ENCODE measurements around the gene MYH10.
"Not testable (repeated sequence)": the region's sequence is repeated elsewhere in the genome, so short reads cannot be mapped to it uniquely, and the experiment has no call there.

The MYH10 gene

DNA sequence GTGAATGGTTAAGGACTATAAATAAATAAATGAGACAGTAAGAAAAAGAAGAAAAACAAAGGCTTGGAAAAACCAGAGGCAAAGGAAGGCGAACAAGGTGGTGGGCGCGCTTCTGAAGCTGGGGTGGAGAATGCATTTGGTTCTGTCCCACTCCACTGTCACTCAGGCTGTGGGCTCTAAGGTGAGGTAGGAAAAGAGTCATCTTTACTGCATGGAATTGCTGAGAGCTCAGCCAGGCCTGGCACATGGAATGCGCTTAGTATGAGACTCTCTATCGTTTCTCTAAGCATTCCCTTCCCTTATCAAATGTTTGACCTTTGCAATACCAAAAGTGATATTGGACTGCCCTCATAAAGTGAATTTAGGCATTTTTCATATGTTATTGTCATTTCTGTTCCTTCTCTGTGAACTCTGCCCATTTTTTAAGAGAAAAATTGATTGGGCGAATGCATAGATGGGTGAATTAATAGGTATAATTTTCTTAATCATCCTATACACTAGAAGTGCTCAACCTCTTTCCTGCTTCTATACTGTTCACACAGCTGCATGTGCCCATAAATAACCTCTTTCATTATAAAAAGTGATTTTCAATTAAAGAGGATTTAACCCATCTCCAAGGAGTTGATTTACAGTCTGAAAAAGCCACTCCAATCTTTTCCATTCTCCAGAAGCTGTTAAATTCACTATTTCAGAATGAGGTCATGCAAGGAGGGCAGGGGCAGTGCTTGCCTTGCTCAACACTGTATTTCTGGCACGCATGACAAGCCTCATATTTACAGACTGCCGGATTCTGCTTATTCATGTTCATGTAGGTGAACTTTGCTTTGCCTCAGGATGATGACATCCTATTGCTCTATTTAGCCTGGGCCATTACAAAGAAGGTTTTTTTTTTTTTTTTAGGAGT lies 87.7 kb downstream of the MYH10 start:
- Histone ChIP-seq H3K36me3 (ENCODE audit: low read length) (no peaks in the 10 kb centered on the region), H3K9me2 (replicated peaks; ENCODE audit: insufficient read depth, low read length) (no peaks in the 10 kb centered on the region), H3K4me2 (ENCODE audit: low read depth, low read length, poor library complexity, severe bottlenecking) (no peak overlapping the region), H3K4me3 (ENCODE audit: insufficient read depth, low read length, poor library complexity, severe bottlenecking) (no peak overlapping the region), H3K9me3 (ENCODE audit: insufficient read depth, low read length) (no peaks in the 10 kb centered on the region), H3K79me2 (ENCODE audit: insufficient read depth, low read length) (no peaks in the 10 kb centered on the region), H3K9ac (ENCODE audit: low read length) (no peak overlapping the region), H4K20me1 (ENCODE audit: low read depth, low read length) (no peaks in the 10 kb centered on the region), H3K27ac (ENCODE audit: low read depth, low read length) (no peak overlapping the region), H2AFZ (ENCODE audit: low read depth, low read length, severe bottlenecking) (no peak overlapping the region), H3F3A (ENCODE audit: insufficient read depth) (no peaks in the 10 kb centered on the region), H3K27me3 (ENCODE audit: low read length) (no peaks in the 10 kb centered on the region)
- TF ChIP-seq, protein P1, sequence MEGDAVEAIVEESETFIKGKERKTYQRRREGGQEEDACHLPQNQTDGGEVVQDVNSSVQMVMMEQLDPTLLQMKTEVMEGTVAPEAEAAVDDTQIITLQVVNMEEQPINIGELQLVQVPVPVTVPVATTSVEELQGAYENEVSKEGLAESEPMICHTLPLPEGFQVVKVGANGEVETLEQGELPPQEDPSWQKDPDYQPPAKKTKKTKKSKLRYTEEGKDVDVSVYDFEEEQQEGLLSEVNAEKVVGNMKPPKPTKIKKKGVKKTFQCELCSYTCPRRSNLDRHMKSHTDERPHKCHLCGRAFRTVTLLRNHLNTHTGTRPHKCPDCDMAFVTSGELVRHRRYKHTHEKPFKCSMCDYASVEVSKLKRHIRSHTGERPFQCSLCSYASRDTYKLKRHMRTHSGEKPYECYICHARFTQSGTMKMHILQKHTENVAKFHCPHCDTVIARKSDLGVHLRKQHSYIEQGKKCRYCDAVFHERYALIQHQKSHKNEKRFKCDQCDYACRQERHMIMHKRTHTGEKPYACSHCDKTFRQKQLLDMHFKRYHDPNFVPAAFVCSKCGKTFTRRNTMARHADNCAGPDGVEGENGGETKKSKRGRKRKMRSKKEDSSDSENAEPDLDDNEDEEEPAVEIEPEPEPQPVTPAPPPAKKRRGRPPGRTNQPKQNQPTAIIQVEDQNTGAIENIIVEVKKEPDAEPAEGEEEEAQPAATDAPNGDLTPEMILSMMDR (IDR thresholded peaks at IDR 0.05; ENCODE audit: insufficient read depth, low read length, poor library complexity, severe bottlenecking) = no peak
- TF ChIP-seq EZH2phosphoT487 (conservative IDR thresholded peaks at IDR 0.05; ENCODE audit: low read length) = no peak

DNA sequence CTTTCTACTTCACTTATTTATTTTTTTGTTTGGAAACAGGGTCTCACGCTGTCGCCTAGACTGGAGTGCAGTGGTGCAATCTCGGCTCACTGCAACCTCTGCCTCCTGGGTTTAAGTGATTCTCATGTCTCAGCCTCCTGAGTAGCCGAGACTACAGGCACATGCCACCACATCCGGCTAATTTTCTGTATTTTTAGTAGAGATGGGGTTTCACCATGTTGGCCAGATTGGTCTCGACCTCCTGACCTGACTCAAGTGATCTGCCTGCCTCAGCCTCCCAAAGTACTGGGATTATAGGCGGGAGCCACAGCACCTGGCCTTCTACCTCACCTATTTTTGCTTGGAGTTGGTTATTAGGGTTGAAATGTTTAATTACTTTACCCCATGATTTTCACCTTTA lies 90.5 kb downstream of the MYH10 start:
- H3K79me2 ChIP-seq (ENCODE audit: insufficient read depth, low read length); H4K20me1 ChIP-seq (ENCODE audit: low read depth, low read length); H3K4me2 ChIP-seq (ENCODE audit: low read depth, low read length, poor library complexity, severe bottlenecking); H2AFZ ChIP-seq (ENCODE audit: low read depth, low read length, severe bottlenecking); H3K27ac ChIP-seq (ENCODE audit: low read depth, low read length); H3K27me3 ChIP-seq (ENCODE audit: low read length); H3K9ac ChIP-seq (ENCODE audit: low read length); H3K9me2 ChIP-seq (replicated peaks; ENCODE audit: insufficient read depth, low read length); H3K9me3 ChIP-seq (ENCODE audit: insufficient read depth, low read length); H3K4me3 ChIP-seq (ENCODE audit: insufficient read depth, low read length, poor library complexity, severe bottlenecking); H3F3A ChIP-seq (ENCODE audit: insufficient read depth); H3K36me3 ChIP-seq (ENCODE audit: low read length): not testable (repeated sequence)

DNA sequence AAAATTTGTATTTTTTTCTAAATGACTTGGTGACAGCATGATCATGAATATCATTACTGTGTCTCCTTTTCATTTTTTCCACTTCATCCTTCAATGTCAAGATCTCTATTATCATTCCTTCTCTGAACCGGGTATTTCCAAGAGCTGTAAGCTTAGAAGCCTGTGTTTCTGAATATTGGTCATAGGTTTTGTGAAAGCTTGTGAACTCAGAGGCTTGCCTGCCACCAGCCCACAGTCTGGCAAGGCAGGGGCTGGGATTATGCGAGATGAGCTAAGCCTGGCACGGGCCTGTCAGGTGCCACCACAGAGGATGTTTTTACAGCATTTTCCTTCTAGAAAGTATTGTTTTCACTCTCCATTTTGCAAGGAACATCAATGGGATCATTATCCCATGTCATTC lies 92.8 kb downstream of the MYH10 start:
- Histone ChIP-seq H4K20me1 (ENCODE audit: low read depth, low read length) (no peaks in the 10 kb centered on the region), H3K9ac (ENCODE audit: low read length) (no peak overlapping the region), H3K9me3 (ENCODE audit: insufficient read depth, low read length) (no peaks in the 10 kb centered on the region), H3K27me3 (ENCODE audit: low read length) (no peaks in the 10 kb centered on the region), H3K4me3 (ENCODE audit: insufficient read depth, low read length, poor library complexity, severe bottlenecking) (no peak overlapping the region), H3K4me2 (ENCODE audit: low read depth, low read length, poor library complexity, severe bottlenecking) (no peak overlapping the region), H2AFZ (ENCODE audit: low read depth, low read length, severe bottlenecking) (no peak overlapping the region), H3K9me2 (replicated peaks; ENCODE audit: insufficient read depth, low read length) (no peaks in the 10 kb centered on the region), H3K36me3 (ENCODE audit: low read length) (no peaks in the 10 kb centered on the region), H3F3A (ENCODE audit: insufficient read depth) (no peaks in the 10 kb centered on the region), H3K79me2 (ENCODE audit: insufficient read depth, low read length) (no peaks in the 10 kb centered on the region), H3K27ac (ENCODE audit: low read depth, low read length) (no peak overlapping the region)
- TF ChIP-seq EZH2phosphoT487 (conservative IDR thresholded peaks at IDR 0.05; ENCODE audit: low read length) = no peak
- TF ChIP-seq, protein P1 (IDR thresholded peaks at IDR 0.05; ENCODE audit: insufficient read depth, low read length, poor library complexity, severe bottlenecking) = no peak

DNA sequence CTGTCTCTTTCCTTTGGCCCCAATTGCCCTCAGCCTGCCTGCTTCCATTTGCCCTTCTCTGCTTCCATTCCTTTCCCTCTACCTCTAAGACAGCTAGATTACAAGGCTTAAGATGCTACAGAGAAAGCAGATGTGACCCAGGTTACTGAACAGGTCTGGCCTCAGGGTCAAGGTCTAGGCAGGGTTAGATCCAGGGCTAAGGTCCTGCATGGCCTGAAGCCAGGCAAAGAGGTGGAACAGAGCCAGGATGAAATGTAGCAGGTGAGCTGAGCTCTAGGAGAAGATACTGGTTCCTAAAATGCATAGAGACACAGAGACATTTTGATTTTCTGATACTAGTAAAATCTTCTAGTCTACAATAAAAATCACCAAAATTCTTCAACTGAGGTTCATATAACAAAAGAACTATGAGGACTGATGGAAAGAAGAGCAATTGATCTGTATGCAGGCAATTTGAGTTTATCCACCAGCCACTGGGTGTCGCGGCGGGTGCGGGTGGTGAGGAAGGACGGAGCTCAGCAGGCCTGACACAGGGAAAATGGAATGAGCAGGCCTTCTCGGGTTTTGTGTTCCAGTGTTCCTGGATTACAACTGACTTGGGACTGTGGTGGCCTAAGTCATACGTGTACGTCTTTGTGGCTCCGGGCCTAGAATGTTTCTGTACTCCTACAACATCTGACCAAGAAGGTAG lies 95.9 kb downstream of the MYH10 start:
- H3K4me3 ChIP-seq (ENCODE audit: insufficient read depth, low read length, poor library complexity, severe bottlenecking) = no peak overlapping the region
- H3K27me3 ChIP-seq (ENCODE audit: low read length) = no peaks in the 10 kb centered on the region
- H3K36me3 ChIP-seq (ENCODE audit: low read length) = no peaks in the 10 kb centered on the region
- no peak for TF ChIP-seq EZH2phosphoT487 (conservative IDR thresholded peaks at IDR 0.05; ENCODE audit: low read length)
- TF ChIP-seq, protein P1 (IDR thresholded peaks at IDR 0.05; ENCODE audit: insufficient read depth, low read length, poor library complexity, severe bottlenecking) = no peak
- H3K4me2 ChIP-seq (ENCODE audit: low read depth, low read length, poor library complexity, severe bottlenecking) = no peak overlapping the region
- H4K20me1 ChIP-seq (ENCODE audit: low read depth, low read length) = no peaks in the 10 kb centered on the region
- no peaks in the 10 kb centered on the region for H3K9me3 ChIP-seq (ENCODE audit: insufficient read depth, low read length)
- H2AFZ ChIP-seq (ENCODE audit: low read depth, low read length, severe bottlenecking) = no peak overlapping the region
- H3K79me2 ChIP-seq (ENCODE audit: insufficient read depth, low read length) = no peaks in the 10 kb centered on the region
- no peaks in the 10 kb centered on the region for H3F3A ChIP-seq (ENCODE audit: insufficient read depth)
- no peak overlapping the region for H3K9ac ChIP-seq (ENCODE audit: low read length)
- H3K27ac ChIP-seq (ENCODE audit: low read depth, low read length) = no peak overlapping the region
- no peaks in the 10 kb centered on the region for H3K9me2 ChIP-seq (replicated peaks; ENCODE audit: insufficient read depth, low read length)
